Heart right ventricle (tissue), 16 donors: ENCODE measurements around the gene CFAP126. TPM values are rescaled to one million over a fixed set of nuclear protein-coding genes. Genes with fewer than 3 reads are reported as not detected.

Experiments
- ATAC-seq, 8 donors: fragments of 200-7000 bp; cut with Tn5 transposase; one replicate each; pipeline ENCODE4 v1.9.1; 2020; ENCODE audit warnings: mild to moderate bottlenecking in 8 of 8, moderate library complexity in 8 of 8, moderate number of reproducible peaks in 1 of 8
- DNase-seq, 2 donors: peaks; one replicate each; pipeline ENCODE4 v3.0.0-alpha.2; 2020
- H3K27ac ChIP-seq, 10 donors: fragments of 200-600 bp; sonication (generic) in 2 of 10; one replicate each; pipeline versions ENCODE4 v1.5.0 to v1.8.0; 2020 to 2022; ENCODE audit warnings: mild to moderate bottlenecking in 3 of 10
- H3K27me3 ChIP-seq, 7 donors: fragments of 200-600 bp; one replicate each; pipeline ENCODE4 v1.8.0; 2021 to 2022; ENCODE audit warnings: mild to moderate bottlenecking in 2 of 7
- H3K36me3 ChIP-seq, 9 donors: fragments of 200-600 bp; sonication (generic) in 1 of 9; one replicate each; pipeline versions ENCODE4 v1.5.0 to v1.8.0; 2020 to 2022; ENCODE audit warnings: mild to moderate bottlenecking in 2 of 9
- H3K4me1 ChIP-seq, 9 donors: fragments of 200-600 bp; sonication (generic) in 1 of 9; one replicate each; pipeline versions ENCODE4 v1.5.0 to v1.8.0; 2020 to 2022; ENCODE audit warnings: mild to moderate bottlenecking in 4 of 9
- H3K4me3 ChIP-seq, 10 donors: fragments of 200-600 bp; sonication (generic) in 2 of 10; one replicate each; pipeline versions ENCODE4 v1.5.0 to v1.8.0; 2020 to 2022; ENCODE audit warnings: mild to moderate bottlenecking in 7 of 10, moderate library complexity in 2 of 10
- H3K9me3 ChIP-seq, 11 donors: fragments of 200-600 bp in 10 of 11; sonication (generic) in 2 of 11; one replicate each; pipeline versions ENCODE4 v1.5.0 to v1.8.0; 2013 to 2022; ENCODE audit warnings: mild to moderate bottlenecking in 2 of 11, control low read depth in 1 of 11, moderate library complexity in 1 of 11
- WGBS, 2 donors: extraction: QIAGEN DNeasy Blood & Tissue Kit; methylation state at CpG; one replicate each; pipeline ENCODE4 v1.1.7; 2013; ENCODE audit warnings: inconsistent platforms in 1 of 2; 5-methylcytosine and 5-hydroxymethylcytosine counted together
- intact Hi-C, 10 donors: fragments of 100-400 bp; cut with DNase I; formaldehyde crosslinking; loops; one replicate each; pipeline versions ENCODE4 v1.11.1 to v1.14.2; 2022
- polyA plus RNA-seq, 2 donors: library from polyadenylated mRNA; stranded (reverse); fragments of 200-250 nt; gene quantifications; one replicate each; pipeline ENCODE4 v1.2.3, GENCODE V29; 2013
- total RNA-seq, 10 donors: library from RNA; stranded (reverse); fragmentation: NEBNext Ultra II Directional in 3 of 10; extraction: Animal tissue kit (Norgen Biotek cat#: 25700) in 3 of 10; gene quantifications; one replicate each; pipeline versions ENCODE4 v1.2.1 to v1.2.4, GENCODE V29; 2021 to 2023
- TF ChIP-seq, protein P1 (sequence below), 9 donors: fragments of 200-600 bp; sonication (generic) in 2 of 9; IDR thresholded peaks; one replicate each; pipeline versions ENCODE4 v1.5.0 to v1.8.0; 2021 to 2022; ENCODE audit warnings: antibody characterized with exemption in 9 of 9, mild to moderate bottlenecking in 5 of 9, moderate library complexity in 1 of 9
- donor health status: Arrhythmogenic right ventricular cardiomyopathy.
- donor health status: ischemic (EF 13 %, LVEDD 7.1; RV severe dilation, severe dysfunction).
- donor health status: healthy with polysubstance abuse.
- donor health status: DM: no; HTN: yes; CAD: no.
- donor health status: DM: no; HTN: no; CAD: no.
- donor health status: ischemic (EF 25% LVEDD 6.9; RV normal size, moderate dysfunction).
- donor health status: ischemic (EF 25% LVEDD 5.7; RV mildly dilated, moderate dysfunction).
- donor health status: healthy.
- donor health status: DM: yes; HTN: yes; CAD: no.
- donor health status: Ischemic cardiomyopathy.
- donor health status: ischemic (EF 35%, LVEDD 5.7; RV mildly dilated, moderate dysfunction).
- donor health status: nonischemic (EF 11% LVEDD 7.7; RV severe dilation, severe dysfunction).
- donor health status: DM: yes; HTN: yes; CAD: no.
- donor health status: PGD.
- donor health status: ischemic (EF 29% LVEDD 5.4; RV normal size, mild dysfunction).
- donor health status: nonischemic (EF 23%, LVEDD 6.1; RV moderate dilation, normal function).

Gene CFAP126
- total and polyA plus RNA-seq, 12 donors, result not detected

DNA sequence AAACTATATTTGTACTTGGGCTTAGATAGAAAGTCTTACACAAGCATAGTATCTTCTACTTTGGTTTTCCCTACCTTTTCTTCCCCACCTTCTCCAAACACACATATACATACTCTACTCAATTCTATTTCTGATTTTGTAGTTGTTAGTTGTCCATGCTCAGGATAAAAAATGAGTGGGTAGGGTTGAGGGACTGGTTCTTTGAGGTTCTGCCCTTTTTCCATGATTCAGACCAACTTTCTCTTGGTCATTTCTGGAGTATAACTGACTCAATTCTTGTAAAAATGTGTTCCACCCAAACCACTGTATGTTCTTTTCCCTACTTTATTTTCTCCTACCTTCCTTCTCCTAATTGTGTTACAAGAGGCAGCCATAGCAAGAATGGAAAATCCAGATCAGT lies 3.3 kb downstream of the CFAP126 start:
- Histone ChIP-seq H3K27me3 (no peaks in the 10 kb centered on the region), H3K36me3 (peaks cover 0 to 55% (median 0%) of the 10 kb centered on the region in 9 donors), H3K4me3 (no peak overlapping the region), H3K4me1 (peaks cover 0 to 22% (median 11%) of the 10 kb centered on the region in 9 donors), H3K27ac (no peak overlapping the region), H3K9me3 (no peaks in the 10 kb centered on the region)
- intact Hi-C loops, result no loop called here
- no peak for DNase-seq
- ATAC-seq, result no peak
- TF ChIP-seq, protein P1, sequence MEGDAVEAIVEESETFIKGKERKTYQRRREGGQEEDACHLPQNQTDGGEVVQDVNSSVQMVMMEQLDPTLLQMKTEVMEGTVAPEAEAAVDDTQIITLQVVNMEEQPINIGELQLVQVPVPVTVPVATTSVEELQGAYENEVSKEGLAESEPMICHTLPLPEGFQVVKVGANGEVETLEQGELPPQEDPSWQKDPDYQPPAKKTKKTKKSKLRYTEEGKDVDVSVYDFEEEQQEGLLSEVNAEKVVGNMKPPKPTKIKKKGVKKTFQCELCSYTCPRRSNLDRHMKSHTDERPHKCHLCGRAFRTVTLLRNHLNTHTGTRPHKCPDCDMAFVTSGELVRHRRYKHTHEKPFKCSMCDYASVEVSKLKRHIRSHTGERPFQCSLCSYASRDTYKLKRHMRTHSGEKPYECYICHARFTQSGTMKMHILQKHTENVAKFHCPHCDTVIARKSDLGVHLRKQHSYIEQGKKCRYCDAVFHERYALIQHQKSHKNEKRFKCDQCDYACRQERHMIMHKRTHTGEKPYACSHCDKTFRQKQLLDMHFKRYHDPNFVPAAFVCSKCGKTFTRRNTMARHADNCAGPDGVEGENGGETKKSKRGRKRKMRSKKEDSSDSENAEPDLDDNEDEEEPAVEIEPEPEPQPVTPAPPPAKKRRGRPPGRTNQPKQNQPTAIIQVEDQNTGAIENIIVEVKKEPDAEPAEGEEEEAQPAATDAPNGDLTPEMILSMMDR (IDR thresholded peaks at IDR 0.05), result no peak

DNA sequence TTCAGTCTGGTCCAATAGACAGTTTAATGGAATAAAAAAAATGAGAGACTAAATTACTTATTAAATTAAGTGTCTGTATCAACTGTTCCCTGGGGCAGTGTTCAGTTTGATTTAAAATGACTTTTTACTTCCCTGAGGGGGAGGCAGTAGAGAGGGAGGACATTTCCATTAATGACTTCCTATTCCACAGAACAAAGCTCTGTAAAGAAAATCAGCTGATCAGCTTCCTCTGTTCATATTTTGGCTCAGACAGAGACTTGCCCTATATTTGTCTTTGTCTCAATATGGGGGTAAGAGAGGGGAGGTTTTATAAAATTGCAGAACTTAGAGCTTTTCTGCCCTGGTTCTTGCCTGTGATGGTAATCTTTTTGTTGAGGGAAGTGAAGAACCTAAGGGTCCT lies 8.4 kb downstream of the CFAP126 start:
- intact Hi-C loops, result no loop called here
- ATAC-seq, result peak in 7 of 8 donors; percentile 55 to 81 (median 70)
- peak overlapping the region in 2 of 10 donors; percentile 32 to 72 for H3K27ac ChIP-seq
- H3K27me3 ChIP-seq, result no peaks in the 10 kb centered on the region
- H3K9me3 ChIP-seq, result no peaks in the 10 kb centered on the region
- H3K4me1 ChIP-seq, result peaks cover 0 to 17% (median 9%) of the 10 kb centered on the region in 9 donors
- no peak overlapping the region for H3K4me3 ChIP-seq
- TF ChIP-seq, protein P1 (IDR thresholded peaks at IDR 0.05), result no peak
- H3K36me3 ChIP-seq, result peaks cover 0 to 69% (median 0%) of the 10 kb centered on the region in 9 donors
- no peak for DNase-seq

DNA sequence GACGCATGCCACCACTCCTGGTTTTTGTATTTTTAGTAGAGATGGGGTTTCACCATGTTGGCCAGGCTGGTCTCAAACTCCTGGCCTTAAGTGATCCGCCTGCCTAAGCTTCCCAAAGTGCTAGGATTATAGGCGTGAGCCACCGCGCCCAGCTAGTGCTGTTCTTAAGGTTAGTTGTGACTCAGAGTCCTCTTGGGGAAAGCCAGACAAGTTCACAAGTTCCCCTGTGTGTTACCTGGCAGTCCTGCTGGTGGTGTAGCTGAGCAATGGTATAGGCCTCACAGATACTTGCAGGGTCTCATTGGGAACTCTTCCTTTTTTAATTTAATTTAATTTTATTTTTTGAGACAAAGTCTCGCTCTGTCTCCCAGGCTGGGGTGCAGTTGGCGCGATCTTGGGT lies 10.6 kb downstream of the CFAP126 start:
- Histone ChIP-seq H3K9me3 (no peaks in the 10 kb centered on the region), H3K27ac (no peak overlapping the region), H3K27me3 (no peaks in the 10 kb centered on the region), H3K36me3 (peaks cover 0 to 70% (median 0%) of the 10 kb centered on the region in 9 donors), H3K4me1 (peaks cover 0 to 21% (median 9%) of the 10 kb centered on the region in 9 donors), H3K4me3 (no peak overlapping the region)
- intact Hi-C loops, result no loop called here
- 96 to 97% methylated on average over 8 of the region's 8 CpGs for WGBS, 2 donors
- TF ChIP-seq, protein P1 (IDR thresholded peaks at IDR 0.05), result no peak
- DNase-seq (no peak), ATAC-seq (no peak)

DNA sequence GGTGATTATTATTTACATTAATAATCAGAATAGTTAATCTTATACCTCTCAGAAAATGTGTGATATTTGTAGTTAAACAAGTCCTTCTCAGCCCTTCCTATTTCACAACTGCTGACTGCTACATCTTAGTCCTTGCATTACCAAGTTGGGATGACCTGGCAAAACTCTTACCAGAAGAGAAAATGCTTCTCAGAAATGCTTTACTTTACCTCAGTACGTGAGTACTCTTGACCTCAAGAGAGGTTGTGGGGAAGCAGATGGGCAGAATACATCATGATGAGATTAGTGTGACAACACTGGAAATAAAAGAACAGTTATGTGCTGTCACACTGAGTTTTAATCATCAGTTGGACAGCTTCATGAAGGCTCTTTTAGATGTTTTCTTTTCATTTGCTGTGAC lies 16.2 kb downstream of the CFAP126 start:
- WGBS, 2 donors, result 46 to 64% methylated on average over 1 of the region's 1 CpG
- H3K27ac ChIP-seq, result peak overlapping the region in 1 of 10 donors; percentile 80
- ATAC-seq (peak in 1 of 8 donors; percentile 44), DNase-seq (no peak)
- H3K4me1 ChIP-seq, result peaks cover 0 to 24% (median 4%) of the 10 kb centered on the region in 9 donors
- TF ChIP-seq, protein P1 (IDR thresholded peaks at IDR 0.05), result no peak
- H3K4me3 ChIP-seq, result no peak overlapping the region
- H3K27me3 ChIP-seq, result no peaks in the 10 kb centered on the region
- H3K36me3 ChIP-seq, result peaks cover 0 to 91% (median 6%) of the 10 kb centered on the region in 9 donors
- H3K9me3 ChIP-seq, result no peaks in the 10 kb centered on the region
- intact Hi-C loops, result loop anchor here in 1 of 10 donors (5.0 kb wide), 1 partner anchor 34 kb away; no protein-coding TSS in a partner anchor
